ENCODE measurements around the gene OR56B4.

Gene OR56B4

GRCh38 chr11:6152126-6152525 is 44.6 kb downstream of the OR56B4 start:
- TF ChIP-seq CTCF (conservative IDR thresholded peaks at IDR 0.05) = no peak
- no peak overlapping the region for H3K27ac ChIP-seq

GRCh38 chr11:6156628-6157359 is 49.3 kb downstream of the OR56B4 start:
- TF ChIP-seq CTCF (conservative IDR thresholded peaks at IDR 0.05) = no peak
- H3K27ac ChIP-seq = no peak overlapping the region
